ENCODE results near the gene MBD2.
"Not testable (repeated sequence)": the region's sequence is repeated elsewhere in the genome, so short reads cannot be mapped to it uniquely, and the experiment has no call there.

The MBD2 gene

GRCh38 chr18:54147439-54147838 lies 77.0 kb downstream of the MBD2 start:
- no peak for DNase-seq

- DNase-seq: no peak
Observed at GRCh38 chr18:54141041-54141608, 83.3 kb downstream of the MBD2 start.

DNA sequence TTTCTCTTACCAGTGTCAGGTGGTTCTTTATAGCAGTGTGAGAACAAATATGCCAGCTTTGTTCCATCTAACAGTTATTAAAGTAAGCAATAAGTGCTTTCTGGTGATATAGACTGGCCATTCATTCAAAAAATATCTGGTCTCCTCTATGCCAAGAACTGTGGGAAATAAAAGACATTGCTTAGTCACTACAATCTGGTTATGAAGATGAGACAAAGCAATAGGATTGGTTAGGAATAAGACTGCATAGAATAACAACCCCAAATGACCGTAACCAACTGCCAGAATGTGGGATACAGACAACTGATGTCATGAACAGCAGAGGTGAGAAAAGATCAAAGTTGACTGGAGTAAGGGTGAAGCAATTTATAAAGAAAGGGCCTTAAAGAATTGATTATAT lies 83.8 kb downstream of the MBD2 start:
- no peak for DNase-seq

- DNase-seq: no peak
Observed at GRCh38 chr18:54135216-54135615, 89.3 kb downstream of the MBD2 start.

DNA sequence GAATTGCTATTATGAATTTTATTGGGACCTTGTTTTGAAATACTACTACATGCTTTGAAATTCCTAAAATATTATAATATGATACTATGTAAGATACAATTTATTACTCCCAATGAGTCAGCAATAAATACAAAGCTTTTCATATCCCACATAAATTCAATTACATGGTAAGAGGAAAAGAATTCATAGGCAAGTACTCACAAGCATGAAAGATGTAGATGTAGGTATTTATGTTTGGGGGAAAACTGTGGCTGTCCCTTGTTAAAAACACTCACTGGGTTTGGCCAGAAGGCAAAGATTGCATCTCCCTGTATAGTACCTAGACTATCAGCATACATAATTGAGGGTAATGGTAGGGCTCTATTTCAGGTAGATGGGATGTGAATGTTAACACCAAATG lies 90.4 kb downstream of the MBD2 start:
- no peak for DNase-seq

GRCh38 chr18:54130631-54131030 lies 93.8 kb downstream of the MBD2 start:
- no peak for DNase-seq

DNA sequence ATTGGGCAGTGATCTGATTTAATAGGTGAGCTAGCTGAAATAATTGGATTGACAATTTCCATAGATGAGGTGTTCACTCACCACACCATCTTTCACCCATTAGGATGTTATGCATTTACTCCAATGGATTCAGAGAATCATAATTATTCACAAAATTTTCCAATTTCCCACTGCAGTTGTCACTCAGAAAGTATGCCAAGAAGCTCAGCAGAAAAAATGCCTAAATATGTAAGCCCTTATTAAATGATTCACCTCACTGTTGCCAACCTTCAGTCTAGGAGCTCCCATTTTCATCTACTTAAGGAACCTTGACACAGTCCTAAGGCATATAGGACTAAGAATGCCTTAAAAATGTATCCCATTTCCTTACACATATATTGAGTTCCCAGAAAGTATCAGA lies 94.3 kb downstream of the MBD2 start:
- DNase-seq: no peak

GRCh38 chr18:54129448-54130067 lies 94.9 kb downstream of the MBD2 start:
- DNase-seq: no peak

DNA sequence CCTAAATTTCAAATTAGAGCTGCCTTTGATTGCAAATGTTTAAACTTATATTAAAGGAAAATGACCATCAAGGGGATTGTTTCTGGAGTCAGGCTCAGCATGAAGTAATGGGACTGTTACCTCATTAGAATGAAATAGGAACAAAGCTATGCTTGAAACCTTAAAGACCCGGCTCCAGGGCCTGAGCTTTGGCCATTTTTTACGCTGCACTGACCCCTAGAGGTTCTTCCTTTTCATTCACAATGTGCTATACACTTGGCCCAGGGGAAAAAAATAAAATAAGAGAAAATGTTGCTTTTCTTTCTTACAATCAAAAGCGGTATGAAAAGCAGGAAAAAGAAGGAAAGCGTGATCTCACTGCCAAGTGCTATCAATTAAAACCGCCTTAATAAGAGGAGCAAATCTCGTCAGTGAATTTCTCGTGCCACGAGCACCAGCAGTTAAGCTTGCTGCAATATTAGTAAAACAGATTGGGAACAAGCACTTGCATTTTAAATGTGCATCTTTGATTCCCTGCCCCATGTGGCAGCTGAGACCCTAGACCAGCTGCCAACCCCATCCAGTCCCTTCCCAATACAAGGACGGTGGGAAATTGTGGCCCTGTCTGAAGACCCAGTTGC lies 96.6 kb downstream of the MBD2 start:
- DNase-seq: no peak

DNA sequence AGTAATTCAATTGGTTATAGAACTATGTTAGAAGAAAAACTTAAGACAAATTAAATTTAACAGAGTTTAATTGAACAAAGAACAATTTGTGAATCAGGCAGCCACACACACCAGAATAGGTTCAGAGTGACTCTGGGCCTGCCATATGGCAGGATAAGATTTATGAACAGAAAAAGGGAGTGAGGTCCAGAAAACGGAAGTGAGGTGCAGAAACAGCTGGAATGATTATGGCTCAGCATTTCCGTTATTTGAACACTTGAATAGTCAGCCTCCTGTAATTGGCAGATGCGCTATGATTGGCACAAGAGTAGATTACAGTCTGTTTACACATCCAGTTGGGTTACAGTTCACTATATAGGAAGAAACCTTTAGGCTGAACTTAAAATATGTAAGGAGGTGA lies 99.0 kb downstream of the MBD2 start:
- no peak for DNase-seq

DNA sequence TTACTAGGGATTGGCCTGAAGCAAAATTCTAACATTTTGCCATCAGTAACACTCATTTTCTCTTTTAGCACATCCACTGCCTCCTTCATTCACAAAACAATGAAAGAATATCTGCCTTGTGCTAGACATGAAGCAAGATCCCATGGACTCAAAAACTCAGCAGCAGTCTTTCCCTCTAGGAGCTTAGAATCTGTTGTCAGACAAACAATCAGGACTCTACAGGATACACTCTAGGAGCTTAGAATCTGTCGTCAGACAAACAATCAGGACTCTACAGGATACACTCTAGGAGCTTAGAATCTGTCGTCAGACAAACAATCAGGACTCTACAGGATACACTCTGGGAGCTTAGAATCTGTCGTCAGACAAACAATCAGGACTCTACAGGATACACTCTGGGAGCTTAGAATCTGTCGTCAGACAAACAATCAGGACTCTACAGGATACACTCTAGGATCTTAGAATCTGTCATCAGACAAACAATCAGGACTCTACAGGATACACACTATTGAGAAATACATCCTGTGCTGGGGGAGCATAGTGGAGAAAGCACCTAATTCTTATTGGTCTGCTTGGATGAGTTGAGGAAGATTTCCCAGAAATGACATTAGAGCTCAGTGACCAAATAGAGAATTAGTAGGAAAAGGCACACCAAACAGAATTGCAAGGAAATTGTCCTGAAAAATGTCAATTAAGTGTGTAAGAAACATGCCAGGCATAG lies 100.6 kb downstream of the MBD2 start:
- not testable (repeated sequence) for DNase-seq

GRCh38 chr18:54119524-54120019 lies 104.9 kb downstream of the MBD2 start:
- DNase-seq: peak; percentile 37

DNA sequence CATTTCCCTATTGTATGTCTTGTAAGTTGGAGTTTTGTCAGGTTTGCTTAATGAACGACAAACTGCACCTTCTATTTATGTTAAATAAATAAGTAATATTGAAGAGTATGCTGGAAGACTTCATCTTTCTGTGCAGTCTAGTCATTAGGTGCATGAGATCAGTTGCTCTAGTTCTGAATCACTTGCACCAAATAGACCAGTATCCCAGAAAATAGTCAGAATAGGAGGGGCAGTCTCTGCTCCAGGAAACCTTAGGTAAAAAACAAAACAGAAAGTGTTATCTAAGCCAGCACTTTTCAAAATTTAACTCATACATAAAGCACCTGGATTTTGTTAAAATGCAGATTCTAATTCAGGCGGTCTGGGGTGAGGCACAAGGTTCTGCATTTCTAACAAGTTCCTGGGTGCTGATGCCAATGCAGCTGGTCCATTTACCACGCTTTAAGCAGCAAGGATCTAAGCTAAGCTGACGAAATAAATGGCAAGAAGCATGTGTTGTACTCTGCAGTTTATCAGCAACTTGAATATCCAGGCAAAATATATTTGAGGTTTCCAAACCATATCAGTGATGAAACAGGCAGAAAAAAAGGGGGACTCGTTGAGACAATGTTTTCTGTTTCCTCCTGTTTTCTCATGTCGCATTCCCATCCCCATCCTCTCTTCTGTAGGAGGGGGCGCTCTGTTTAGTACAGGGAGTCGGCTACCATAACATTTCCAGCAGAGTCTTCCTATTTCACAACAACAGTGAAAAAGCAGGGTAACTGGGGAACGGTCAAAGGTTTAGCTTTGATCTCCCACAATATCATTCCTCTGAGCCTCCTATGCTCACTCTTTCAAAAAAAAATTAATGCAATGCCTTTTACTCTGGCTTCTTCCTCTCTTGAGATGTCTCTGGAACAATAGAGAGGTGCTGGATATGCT lies 106.4 kb downstream of the MBD2 start:
- no peak for DNase-seq

DNA sequence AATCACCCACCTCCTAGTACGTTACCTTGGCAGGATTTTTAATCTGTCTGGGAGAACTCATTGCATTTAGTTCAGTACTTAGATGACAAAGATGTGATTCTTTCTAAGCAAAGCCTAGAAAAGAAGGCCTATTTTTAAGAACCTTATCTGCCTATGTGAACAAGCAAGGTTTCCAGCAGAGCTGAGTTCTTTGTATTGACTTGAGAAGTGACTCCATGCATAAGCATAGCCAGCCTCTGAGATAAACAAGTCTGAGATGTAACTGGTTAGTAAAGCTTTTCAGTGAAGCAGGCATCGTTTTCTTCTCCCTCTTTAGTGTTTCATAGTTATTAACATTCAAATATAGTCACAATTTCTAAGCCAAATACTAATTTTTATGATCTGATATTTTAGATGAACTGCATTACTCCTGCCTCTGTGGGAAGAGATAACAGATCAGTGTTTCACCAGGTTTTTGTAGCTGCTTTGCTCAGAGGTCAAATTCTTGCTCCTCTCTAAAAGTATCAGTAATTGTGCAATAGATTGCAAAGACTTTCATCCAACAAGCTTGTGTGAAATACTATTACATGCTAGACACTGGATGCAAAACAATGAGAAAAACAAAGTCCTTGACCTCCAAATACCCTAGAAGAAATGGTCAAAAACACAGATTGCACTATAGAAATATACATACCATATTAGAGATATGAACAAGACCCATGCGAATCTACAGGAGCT lies 107.8 kb downstream of the MBD2 start:
- no peak for DNase-seq

- DNase-seq: no peak
Observed at GRCh38 chr18:54112356-54112755, 112.1 kb downstream of the MBD2 start.

- no peak for DNase-seq
Observed at GRCh38 chr18:54109131-54109683, 115.3 kb downstream of the MBD2 start.

DNA sequence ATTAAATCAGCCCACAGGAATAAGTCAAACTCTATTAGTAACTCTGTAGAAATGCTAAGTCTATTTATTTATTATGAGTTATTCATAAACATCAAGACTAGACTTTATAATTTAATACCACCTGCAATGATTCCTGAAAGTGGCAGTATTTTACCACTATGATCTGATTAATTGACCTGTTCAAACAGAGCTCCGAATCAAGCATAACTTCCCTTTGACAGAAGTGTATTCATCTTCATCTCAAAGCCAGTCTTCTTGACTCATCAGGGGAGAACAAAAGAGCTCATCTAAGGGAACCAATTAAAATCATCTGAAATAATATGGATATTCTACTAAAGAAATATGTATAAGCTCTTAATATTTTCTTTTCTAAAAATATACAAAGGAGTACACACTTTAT lies 122.3 kb downstream of the MBD2 start:
- DNase-seq: no peak

Data from CD4-positive, alpha-beta T cell treated with Interleukin-4 for 4 hours (primary cell).